Measurements from ENCODE around the gene ASTL.

DNA sequence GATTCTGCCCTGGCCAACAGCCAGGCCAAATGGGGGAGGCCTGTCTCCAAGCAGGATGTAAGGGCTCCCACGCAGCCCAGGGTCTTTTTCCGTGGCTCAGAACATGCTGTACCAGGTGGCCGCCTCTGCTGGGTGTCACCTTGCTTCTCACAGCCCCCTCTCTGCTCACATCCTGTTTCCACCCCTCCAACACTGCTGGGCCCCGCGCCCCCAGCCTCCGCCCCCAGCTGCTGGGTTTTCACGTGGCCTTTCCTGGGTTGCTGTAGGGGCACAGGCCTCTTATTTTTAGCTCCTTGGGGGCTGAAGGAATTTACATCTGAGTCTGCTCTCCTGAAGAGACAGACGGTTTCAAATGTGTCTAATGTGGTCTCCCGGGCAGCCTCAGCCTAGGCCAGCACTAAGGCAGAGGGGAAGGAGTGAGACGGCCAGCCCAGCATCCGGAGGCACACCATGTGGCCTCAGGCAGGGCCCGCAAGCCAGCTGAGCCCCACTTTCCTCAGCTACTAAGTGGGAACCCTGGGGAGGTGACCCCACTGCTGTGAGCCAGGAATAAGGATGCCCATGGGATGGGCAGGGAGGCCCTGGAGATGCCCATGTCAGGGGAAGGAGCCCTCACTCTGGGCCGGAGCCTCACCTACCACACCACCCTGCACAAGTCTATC is 25.6 kb upstream of the ASTL start:
- TF ChIP-seq CTCF (IDR thresholded peaks at IDR 0.05) (no peak), POLR2A (IDR thresholded peaks at IDR 0.05) (no peak)

All from uterus (tissue), 2 donors.